ENCODE measurements around the gene HBQ1.
"Not testable (repeated sequence)": the region's sequence is repeated elsewhere in the genome, so short reads cannot be mapped to it uniquely, and the experiment has no call there.

Gene HBQ1

DNA sequence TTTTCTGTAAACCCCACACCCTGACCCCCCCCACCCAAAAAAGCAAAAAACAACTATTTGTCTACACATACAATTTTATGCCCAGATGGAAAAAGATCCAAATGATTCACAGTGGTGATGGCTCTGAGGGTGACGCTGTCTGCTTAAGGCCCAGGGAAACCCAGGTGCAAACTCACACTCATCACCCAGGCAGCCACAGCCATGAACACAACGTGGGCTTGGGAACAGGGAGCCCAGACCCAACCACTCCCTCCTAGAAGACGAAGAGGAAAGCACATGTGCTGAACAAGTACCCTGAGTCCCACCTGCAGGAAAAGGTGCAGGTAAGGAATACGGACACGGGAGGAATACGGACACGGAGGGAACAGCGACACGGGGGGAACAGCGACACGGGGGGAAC, 5.4 kb downstream of the HBQ1 start:
- Histone ChIP-seq H3K4me3 (ENCODE audit: low read depth, low read length) (no peak overlapping the region), H3K79me2 (ENCODE audit: control insufficient read depth, insufficient read depth, low read length, unreplicated experiment) (no peaks in the 10 kb centered on the region), H3K4me1 (ENCODE audit: control insufficient read depth, insufficient read depth, low read length, unreplicated experiment) (no peaks in the 10 kb centered on the region), H2AFZ (ENCODE audit: low read length, unreplicated experiment) (no peak overlapping the region), H3K27me3 (ENCODE audit: insufficient read depth, low read length) (no peaks in the 10 kb centered on the region), H3K27ac (ENCODE audit: low read depth, low read length) (no peak overlapping the region), H3K36me3 (ENCODE audit: insufficient read depth, low read length) (peaks cover 20% of the 10 kb centered on the region; the same call in 1 of the 2 replicates)

DNA sequence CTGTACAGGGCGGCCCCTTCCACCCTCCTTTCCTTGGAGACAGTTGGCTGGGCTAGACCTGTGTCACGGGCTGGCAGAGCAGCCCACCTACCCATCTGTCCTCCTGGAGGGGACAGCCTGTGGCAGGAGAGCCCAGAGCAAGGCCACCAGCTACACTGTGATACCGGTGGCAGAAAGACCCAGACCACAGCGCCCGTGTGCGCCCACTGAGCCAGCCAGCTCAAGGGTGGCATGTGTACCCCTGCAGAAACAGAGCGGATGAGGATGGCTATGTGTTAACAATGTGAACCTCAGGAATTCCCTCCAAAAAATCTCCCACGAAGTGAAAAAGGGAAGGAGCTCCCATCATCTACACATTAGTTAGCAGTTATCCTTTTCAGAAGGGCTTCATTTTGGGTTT, 7.1 kb downstream of the HBQ1 start:
- H3K4me3 ChIP-seq (ENCODE audit: low read depth, low read length): no peak overlapping the region
- no peak overlapping the region for H2AFZ ChIP-seq (ENCODE audit: low read length, unreplicated experiment)
- H3K36me3 ChIP-seq (ENCODE audit: insufficient read depth, low read length): peaks cover 20% of the 10 kb centered on the region; the same call in 1 of the 2 replicates

DNA sequence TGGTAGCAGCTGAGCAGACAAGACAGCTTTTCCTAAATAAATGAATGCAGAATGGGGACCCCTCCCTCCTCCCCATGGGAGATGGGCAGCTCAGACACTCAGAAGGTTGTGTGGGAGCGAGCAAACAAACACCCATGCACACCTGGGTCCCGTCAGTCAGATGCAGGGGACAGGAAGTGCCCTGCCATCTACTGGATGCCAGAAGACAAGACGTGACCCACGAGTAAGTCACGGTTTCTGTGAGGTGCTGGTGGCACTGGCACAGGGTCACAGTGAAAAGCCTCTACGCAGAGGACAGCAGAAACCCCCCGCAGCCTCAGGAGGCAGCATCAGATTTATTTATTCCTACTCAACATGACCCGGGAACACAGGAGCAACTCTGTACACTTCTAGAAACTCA, 8.4 kb downstream of the HBQ1 start:
- Histone ChIP-seq H3K27me3 (ENCODE audit: insufficient read depth, low read length) (no peaks in the 10 kb centered on the region), H3K27ac (ENCODE audit: low read depth, low read length) (no peak overlapping the region), H3K36me3 (ENCODE audit: insufficient read depth, low read length) (peaks cover 24% of the 10 kb centered on the region; the same call in 1 of the 2 replicates)

More for the DNA sequence above, 7.1 kb downstream of the HBQ1 start:
- H3K4me1 ChIP-seq (ENCODE audit: control insufficient read depth, insufficient read depth, low read length, unreplicated experiment): no peaks in the 10 kb centered on the region
- no peaks in the 10 kb centered on the region for H3K79me2 ChIP-seq (ENCODE audit: control insufficient read depth, insufficient read depth, low read length, unreplicated experiment)
- no peaks in the 10 kb centered on the region for H3K27me3 ChIP-seq (ENCODE audit: insufficient read depth, low read length)
- no peak overlapping the region for H3K27ac ChIP-seq (ENCODE audit: low read depth, low read length)

DNA sequence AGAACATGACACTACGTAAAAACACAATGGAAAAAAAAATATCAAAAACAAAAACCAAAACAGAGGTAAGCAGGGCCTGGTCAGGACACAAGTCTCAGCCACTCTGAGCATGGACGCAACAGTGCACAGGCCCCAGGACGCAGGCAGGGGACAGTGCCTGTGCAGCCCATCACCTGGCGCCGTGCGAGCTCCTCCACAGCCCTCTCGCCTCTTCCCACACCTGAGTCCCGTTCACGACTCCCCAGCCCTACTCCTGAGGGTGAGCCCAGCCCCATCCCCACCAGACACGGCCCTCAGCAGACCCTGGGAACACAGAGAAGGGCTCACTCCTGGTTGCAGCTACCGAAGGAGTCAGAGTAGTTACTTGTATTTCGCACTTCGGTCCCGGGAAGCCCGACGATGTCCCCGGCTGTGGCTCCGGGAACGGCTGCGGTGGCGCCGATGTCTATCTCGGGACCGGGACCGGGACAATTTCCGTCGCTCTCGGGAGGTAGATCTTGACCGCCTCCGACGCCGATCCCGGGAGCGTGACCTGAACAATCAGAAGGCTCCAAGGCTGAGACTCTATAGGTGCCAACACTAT, 9.4 kb downstream of the HBQ1 start:
- H3K4me1 ChIP-seq (ENCODE audit: control insufficient read depth, insufficient read depth, low read length, unreplicated experiment): peaks cover under 1% of the 10 kb centered on the region
- H3K27ac ChIP-seq (ENCODE audit: low read depth, low read length): no peak overlapping the region
- H3K4me3 ChIP-seq (ENCODE audit: low read depth, low read length): no peak overlapping the region
- H2AFZ ChIP-seq (ENCODE audit: low read length, unreplicated experiment): no peak overlapping the region
- peaks cover 24% of the 10 kb centered on the region; the same call in 1 of the 2 replicates for H3K36me3 ChIP-seq (ENCODE audit: insufficient read depth, low read length)
- H3K79me2 ChIP-seq (ENCODE audit: control insufficient read depth, insufficient read depth, low read length, unreplicated experiment): no peaks in the 10 kb centered on the region
- no peaks in the 10 kb centered on the region for H3K27me3 ChIP-seq (ENCODE audit: insufficient read depth, low read length)

More for the DNA sequence above, 8.4 kb downstream of the HBQ1 start:
- Histone ChIP-seq H3K4me3 (ENCODE audit: low read depth, low read length) (no peak overlapping the region), H3K79me2 (ENCODE audit: control insufficient read depth, insufficient read depth, low read length, unreplicated experiment) (no peaks in the 10 kb centered on the region), H3K4me1 (ENCODE audit: control insufficient read depth, insufficient read depth, low read length, unreplicated experiment) (no peaks in the 10 kb centered on the region), H2AFZ (ENCODE audit: low read length, unreplicated experiment) (no peak overlapping the region)

DNA sequence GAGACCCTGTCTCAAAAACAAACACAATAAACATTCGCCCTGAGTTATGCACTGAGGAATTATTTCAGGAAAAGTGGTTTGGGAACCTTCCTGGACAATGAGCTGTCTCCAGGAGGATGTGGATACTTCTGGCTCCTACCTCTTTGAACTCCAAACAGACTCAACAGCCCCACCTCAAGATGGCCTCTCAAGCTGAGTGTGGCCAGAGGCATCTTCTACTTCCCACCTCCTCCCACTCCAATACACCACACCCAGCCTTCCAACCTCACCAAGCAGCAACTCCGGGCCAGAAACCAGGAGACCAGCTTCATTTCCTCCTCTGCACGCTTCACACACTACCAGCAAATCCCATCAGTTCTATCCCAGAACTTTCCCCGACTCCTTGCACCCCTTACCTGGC, 11.6 kb downstream of the HBQ1 start:
- Histone ChIP-seq H3K36me3 (ENCODE audit: insufficient read depth, low read length) (peaks cover 37% of the 10 kb centered on the region), H3K4me3 (ENCODE audit: low read depth, low read length) (no peak overlapping the region)

DNA sequence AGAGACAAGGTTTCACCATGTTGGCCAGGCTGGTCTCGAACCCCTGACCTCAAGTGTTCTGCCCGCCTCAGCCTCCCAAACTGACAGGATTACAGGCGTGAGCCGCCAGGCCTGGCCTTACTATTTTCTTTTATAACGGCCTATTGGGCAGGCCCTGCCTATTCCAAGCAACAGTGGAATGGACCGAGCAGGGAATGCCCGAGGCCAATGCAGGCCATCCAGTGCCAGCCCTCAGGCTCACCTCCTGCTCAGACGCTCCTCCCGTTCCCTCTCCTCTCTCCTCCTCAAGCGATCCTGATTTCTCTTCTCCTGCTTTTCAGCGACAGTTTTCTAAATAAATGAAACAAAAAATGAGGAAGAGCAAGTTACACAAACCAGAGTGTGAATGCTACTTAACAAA, 12.4 kb downstream of the HBQ1 start:
- Histone ChIP-seq H3K79me2 (ENCODE audit: control insufficient read depth, insufficient read depth, low read length, unreplicated experiment) (peaks cover 4% of the 10 kb centered on the region), H3K36me3 (ENCODE audit: insufficient read depth, low read length) (peaks cover 39% of the 10 kb centered on the region), H3K27ac (ENCODE audit: low read depth, low read length) (no peak overlapping the region), H2AFZ (ENCODE audit: low read length, unreplicated experiment) (no peak overlapping the region), H3K4me3 (ENCODE audit: low read depth, low read length) (no peak overlapping the region), H3K27me3 (ENCODE audit: insufficient read depth, low read length) (no peaks in the 10 kb centered on the region), H3K4me1 (ENCODE audit: control insufficient read depth, insufficient read depth, low read length, unreplicated experiment) (peaks cover 4% of the 10 kb centered on the region)

More for the DNA sequence above, 11.6 kb downstream of the HBQ1 start:
- H3K27ac ChIP-seq (ENCODE audit: low read depth, low read length): no peak overlapping the region
- peaks cover 4% of the 10 kb centered on the region for H3K4me1 ChIP-seq (ENCODE audit: control insufficient read depth, insufficient read depth, low read length, unreplicated experiment)
- no peaks in the 10 kb centered on the region for H3K27me3 ChIP-seq (ENCODE audit: insufficient read depth, low read length)
- H3K79me2 ChIP-seq (ENCODE audit: control insufficient read depth, insufficient read depth, low read length, unreplicated experiment): peaks cover 2% of the 10 kb centered on the region
- no peak overlapping the region for H2AFZ ChIP-seq (ENCODE audit: low read length, unreplicated experiment)

DNA sequence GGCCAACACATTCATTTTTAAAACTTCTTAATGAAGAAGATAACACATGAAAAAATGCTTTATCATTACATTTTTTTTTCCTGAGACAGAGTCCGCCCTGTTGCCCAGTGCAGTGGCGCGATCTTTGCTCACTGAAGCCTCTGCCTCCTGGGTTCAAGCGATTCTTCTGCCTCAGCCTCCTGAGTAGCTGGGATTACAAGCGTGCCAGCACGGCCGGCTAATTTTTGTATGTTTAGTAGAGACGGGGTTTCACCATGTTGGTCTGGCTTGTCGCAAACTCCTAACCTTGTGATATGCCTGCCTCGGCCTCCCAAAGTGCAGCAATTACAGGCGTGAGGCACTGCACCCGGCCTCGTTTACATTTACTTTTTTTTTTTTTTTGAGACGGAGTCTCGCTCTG, 13.2 kb downstream of the HBQ1 start:
- Histone ChIP-seq H2AFZ (ENCODE audit: low read length, unreplicated experiment) (no peak overlapping the region), H3K4me3 (ENCODE audit: low read depth, low read length) (no peak overlapping the region), H3K36me3 (ENCODE audit: insufficient read depth, low read length) (peaks cover 41% of the 10 kb centered on the region), H3K4me1 (ENCODE audit: control insufficient read depth, insufficient read depth, low read length, unreplicated experiment) (peaks cover 4% of the 10 kb centered on the region), H3K27me3 (ENCODE audit: insufficient read depth, low read length) (no peaks in the 10 kb centered on the region), H3K27ac (ENCODE audit: low read depth, low read length) (no peak overlapping the region), H3K79me2 (ENCODE audit: control insufficient read depth, insufficient read depth, low read length, unreplicated experiment) (peaks cover 5% of the 10 kb centered on the region)

DNA sequence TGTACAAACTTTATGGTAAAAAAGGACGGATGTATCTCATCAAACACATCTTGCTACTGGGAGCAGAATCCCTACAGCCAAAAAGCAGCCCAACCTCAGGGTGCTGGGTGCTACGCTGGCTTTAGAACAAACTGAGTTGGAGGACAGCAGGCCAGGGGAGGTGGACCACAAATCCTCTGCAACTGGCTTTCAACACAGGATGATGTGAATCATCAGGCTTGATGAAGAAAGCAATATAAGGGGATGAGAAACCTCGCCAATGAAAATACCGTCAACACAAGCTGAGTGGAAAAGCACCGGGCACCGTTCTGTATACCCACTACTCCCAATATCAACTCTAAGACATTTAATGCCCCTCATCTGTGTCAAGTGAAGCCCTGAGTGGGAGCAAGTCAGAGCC, 14.3 kb downstream of the HBQ1 start:
- no peak overlapping the region for H3K27ac ChIP-seq (ENCODE audit: low read depth, low read length)
- H3K27me3 ChIP-seq (ENCODE audit: insufficient read depth, low read length): no peaks in the 10 kb centered on the region
- peaks cover 39% of the 10 kb centered on the region for H3K36me3 ChIP-seq (ENCODE audit: insufficient read depth, low read length)
- no peak overlapping the region for H2AFZ ChIP-seq (ENCODE audit: low read length, unreplicated experiment)
- H3K4me3 ChIP-seq (ENCODE audit: low read depth, low read length): no peak overlapping the region
- peaks cover 4% of the 10 kb centered on the region for H3K4me1 ChIP-seq (ENCODE audit: control insufficient read depth, insufficient read depth, low read length, unreplicated experiment)
- peaks cover 5% of the 10 kb centered on the region for H3K79me2 ChIP-seq (ENCODE audit: control insufficient read depth, insufficient read depth, low read length, unreplicated experiment)

DNA sequence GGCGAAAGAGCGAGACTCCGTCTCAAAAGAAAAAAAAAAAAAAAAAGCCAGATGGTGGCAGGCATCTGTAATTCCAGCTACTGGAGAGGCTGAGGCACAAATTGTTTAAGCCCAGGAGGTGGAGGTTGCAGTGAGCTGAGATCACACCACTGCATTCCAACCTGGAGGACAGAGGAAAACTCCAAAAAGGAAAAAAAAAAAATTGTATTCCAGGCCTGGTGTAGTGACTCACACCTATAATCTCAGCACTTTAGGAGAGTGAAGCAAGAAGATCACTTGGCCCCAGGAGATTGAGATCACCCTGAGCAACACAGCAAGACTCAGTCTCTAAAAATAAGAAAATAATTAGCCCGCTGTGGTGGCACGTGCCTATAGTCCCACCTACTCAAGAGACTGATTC, 20.1 kb downstream of the HBQ1 start:
- H3K36me3 ChIP-seq (ENCODE audit: insufficient read depth, low read length): peaks cover 40% of the 10 kb centered on the region
- peaks cover 3% of the 10 kb centered on the region for H3K4me1 ChIP-seq (ENCODE audit: control insufficient read depth, insufficient read depth, low read length, unreplicated experiment)
- H3K4me3 ChIP-seq (ENCODE audit: low read depth, low read length): no peak overlapping the region
- H2AFZ ChIP-seq (ENCODE audit: low read length, unreplicated experiment): no peak overlapping the region
- peaks cover 3% of the 10 kb centered on the region for H3K79me2 ChIP-seq (ENCODE audit: control insufficient read depth, insufficient read depth, low read length, unreplicated experiment)
- H3K27me3 ChIP-seq (ENCODE audit: insufficient read depth, low read length): no peaks in the 10 kb centered on the region
- H3K27ac ChIP-seq (ENCODE audit: low read depth, low read length): peak overlapping the region; percentile 44; the same call in 1 of the 2 replicates

DNA sequence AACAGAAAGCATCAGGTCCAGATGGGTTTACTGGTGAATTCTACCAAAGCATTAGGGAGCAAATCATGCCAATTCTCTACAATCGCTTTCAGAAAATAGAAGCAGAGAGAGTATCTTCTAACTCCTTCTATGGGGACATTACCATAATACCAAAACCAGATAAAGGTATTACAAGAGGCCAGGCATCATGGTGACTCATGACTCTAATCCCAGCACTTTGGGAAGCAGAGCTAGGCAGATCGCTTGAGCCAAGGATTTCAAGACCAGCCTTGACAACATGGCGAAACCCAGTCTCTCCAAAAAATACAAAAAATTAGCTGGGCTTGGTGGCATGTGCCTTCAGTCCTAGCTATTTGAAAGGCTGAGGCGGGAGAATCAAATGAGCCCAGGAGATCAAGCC, 23.0 kb downstream of the HBQ1 start:
- Histone ChIP-seq H3K79me2 (ENCODE audit: control insufficient read depth, insufficient read depth, low read length, unreplicated experiment) (peaks cover 4% of the 10 kb centered on the region), H3K4me1 (ENCODE audit: control insufficient read depth, insufficient read depth, low read length, unreplicated experiment) (peaks cover 3% of the 10 kb centered on the region), H3K4me3 (ENCODE audit: low read depth, low read length) (no peak overlapping the region), H3K36me3 (ENCODE audit: insufficient read depth, low read length) (peaks cover 41% of the 10 kb centered on the region), H3K27ac (ENCODE audit: low read depth, low read length) (no peak overlapping the region), H3K27me3 (ENCODE audit: insufficient read depth, low read length) (no peaks in the 10 kb centered on the region), H2AFZ (ENCODE audit: low read length, unreplicated experiment) (no peak overlapping the region)

DNA sequence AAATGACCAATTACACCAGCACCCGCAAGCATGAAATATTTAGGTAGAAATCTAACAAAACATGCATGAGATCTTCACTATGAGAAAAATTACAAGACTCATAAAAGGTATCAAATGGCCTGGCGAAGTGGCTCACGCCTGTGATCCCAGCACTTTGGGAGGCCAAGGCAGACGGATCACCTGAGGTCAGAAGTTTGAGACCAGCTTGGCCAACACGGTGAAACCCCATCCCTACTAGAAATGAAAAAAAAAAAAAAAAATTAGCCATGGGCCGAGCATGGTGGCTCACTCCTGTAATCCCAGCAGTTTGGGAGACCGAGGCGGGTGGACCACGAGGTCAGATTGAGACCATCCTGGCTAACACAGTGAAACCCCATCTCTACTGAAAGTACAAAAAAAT, 23.8 kb downstream of the HBQ1 start:
- not testable (repeated sequence) for H3K4me1 ChIP-seq (ENCODE audit: control insufficient read depth, insufficient read depth, low read length, unreplicated experiment); H2AFZ ChIP-seq (ENCODE audit: low read length, unreplicated experiment); H3K27ac ChIP-seq (ENCODE audit: low read depth, low read length); H3K4me3 ChIP-seq (ENCODE audit: low read depth, low read length); H3K27me3 ChIP-seq (ENCODE audit: insufficient read depth, low read length); H3K79me2 ChIP-seq (ENCODE audit: control insufficient read depth, insufficient read depth, low read length, unreplicated experiment)
- peaks cover 41% of the 10 kb centered on the region for H3K36me3 ChIP-seq (ENCODE audit: insufficient read depth, low read length)
